ENCODE measurements around the gene CHAF1B.

GRCh38 chr21:36347962-36348328 lies 37.2 kb upstream of the CHAF1B start:
- TF ChIP-seq HDAC6 (IDR thresholded peaks at IDR 0.05; ENCODE audit: low read depth, low read length) (no peak), RFX5 (IDR thresholded peaks at IDR 0.05; ENCODE audit: borderline replicate concordance, low read depth, low read length) (no peak), TCF12 (IDR thresholded peaks at IDR 0.05; ENCODE audit: low read depth, low read length) (no peak)
- TF ChIP-seq, protein P1, sequence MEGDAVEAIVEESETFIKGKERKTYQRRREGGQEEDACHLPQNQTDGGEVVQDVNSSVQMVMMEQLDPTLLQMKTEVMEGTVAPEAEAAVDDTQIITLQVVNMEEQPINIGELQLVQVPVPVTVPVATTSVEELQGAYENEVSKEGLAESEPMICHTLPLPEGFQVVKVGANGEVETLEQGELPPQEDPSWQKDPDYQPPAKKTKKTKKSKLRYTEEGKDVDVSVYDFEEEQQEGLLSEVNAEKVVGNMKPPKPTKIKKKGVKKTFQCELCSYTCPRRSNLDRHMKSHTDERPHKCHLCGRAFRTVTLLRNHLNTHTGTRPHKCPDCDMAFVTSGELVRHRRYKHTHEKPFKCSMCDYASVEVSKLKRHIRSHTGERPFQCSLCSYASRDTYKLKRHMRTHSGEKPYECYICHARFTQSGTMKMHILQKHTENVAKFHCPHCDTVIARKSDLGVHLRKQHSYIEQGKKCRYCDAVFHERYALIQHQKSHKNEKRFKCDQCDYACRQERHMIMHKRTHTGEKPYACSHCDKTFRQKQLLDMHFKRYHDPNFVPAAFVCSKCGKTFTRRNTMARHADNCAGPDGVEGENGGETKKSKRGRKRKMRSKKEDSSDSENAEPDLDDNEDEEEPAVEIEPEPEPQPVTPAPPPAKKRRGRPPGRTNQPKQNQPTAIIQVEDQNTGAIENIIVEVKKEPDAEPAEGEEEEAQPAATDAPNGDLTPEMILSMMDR (IDR thresholded peaks at IDR 0.05; ENCODE audit: control extremely low read depth in 1 of 3, insufficient read depth in 1 of 3, low read depth in 1 of 3, low read length in 3 of 3): no peak

Data from H1 (cell line).